GM19455 (cell line): Measurements from ENCODE around the gene ITPK1.

ENCODE experiments used
- ATAC-seq: cut with Tn5 transposase; IDR thresholded peaks from one replicate; pipeline ENCODE4 v1.9.1; 2021; ENCODE audit not compliant: unreplicated experiment

The ITPK1 gene

DNA sequence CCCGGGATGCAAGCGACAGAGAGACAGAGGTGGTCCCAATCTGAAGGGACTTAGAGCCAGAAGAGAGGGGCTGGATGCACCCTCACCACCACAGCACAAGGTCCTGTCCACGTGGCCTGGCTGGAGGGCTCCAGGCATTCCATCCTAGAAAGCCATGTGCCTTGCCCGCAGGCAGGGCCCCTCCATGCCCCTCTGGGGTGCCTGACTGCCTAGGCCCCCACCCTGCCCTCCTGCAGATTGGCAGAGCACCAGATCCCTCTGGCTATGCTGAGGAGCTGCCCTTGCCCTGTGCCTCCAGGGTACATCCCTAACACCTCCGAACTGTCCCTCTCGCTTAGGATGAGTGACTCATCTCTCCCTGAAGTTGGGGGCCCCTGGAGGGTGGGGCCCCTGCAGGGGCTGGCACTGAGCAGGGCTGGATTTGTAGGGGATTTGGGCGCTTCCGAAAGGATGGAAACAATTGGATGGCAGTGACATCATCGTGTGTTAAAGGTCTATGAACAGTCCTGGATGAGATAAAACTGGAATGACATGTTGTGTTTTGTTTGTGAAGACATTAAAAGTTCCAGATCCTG is 141.8 kb downstream of the ITPK1 start:
- ATAC-seq: no peak

DNA sequence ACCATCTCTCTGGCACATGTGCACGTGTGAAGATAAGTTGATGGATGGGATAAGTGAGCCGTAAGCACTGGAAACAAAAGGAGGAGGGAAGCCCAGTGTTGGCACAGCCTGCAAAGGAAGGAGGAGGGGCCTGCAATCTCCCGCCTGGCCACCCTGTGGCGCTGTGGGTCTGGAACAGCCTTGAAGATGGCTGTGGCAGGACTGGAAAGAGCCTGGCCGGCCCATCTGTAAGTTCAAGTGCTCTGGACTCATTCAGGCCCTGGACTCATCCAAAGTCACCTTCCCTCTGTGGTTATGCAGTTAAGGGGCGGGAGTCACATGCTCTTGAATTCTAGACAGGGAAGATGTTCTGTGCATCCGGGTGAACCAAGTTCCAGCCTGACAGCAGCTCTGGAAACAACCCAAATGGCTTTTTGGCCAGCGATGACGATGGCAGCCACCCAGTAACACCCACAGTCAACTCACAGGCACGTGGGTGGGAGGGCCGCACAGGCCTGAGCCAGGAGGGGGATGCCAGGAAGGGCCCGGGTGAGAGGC is 142.4 kb downstream of the ITPK1 start:
- ATAC-seq: no peak

DNA sequence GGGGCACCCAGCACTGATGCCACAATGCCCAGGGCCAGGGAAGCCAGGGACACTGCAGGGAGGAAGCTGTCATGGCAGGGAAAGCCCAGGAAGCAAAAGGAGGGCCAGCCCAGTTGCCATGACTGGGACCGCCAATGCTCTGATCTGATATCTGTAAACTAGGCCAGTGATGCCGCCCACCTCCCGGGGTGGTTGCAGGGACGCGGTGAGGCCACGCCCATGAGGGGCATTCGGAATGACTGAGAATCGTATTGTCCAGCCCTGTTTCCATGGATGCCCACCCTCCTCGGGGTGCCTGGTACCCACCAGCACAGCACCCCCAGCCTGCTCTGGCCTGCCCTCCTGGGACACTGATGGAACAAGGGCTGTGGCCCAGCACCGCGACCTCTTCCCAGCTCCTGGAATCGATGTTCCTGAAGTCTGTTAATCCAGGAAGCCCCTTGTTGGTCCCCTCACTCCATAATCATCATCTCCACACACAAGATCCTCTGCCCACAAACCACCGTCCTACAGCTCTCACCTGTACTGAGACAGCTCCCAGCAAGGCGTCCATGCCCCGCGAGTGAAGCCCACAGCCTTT is 144.0 kb downstream of the ITPK1 start:
- ATAC-seq: no peak

DNA sequence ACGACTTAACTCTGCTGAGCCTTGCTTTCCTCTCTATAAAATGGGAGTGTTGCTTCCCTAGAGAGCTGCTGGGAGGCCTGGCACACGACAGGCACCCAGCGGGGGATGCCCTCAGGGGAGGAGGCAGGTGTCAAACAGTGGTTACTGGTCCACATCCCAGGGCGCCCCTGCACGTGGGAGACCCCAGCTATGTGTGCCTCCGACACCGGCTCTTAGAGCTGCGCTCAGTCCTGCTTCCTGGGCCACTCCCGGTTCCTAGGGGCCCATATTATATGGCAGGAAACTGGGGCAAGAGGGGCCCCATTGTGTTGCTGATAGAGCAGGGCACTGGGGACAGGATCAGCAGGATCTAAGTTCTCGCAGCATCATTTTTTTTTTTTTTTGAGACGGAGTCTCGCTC is 145.5 kb downstream of the ITPK1 start:
- ATAC-seq: no peak

DNA sequence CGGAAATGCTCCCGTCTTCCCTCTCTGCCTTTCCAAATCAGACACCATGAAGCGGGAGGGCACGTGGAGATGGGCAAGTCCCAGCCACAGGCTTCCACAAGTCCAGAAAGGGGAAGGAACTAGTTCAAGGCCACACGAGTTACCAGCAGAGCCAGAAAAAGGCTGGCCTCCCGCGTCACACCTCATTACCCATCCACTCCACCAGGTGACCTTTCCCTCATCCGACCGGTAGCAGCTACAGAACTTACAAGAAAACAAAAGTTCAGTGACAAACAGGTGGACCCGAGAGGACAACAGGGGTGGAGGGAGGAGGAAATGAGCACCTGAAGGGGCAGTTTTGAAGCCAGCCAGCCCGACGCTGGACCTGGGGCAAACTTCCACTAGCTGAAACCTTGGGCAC is 145.9 kb downstream of the ITPK1 start:
- ATAC-seq: no peak

DNA sequence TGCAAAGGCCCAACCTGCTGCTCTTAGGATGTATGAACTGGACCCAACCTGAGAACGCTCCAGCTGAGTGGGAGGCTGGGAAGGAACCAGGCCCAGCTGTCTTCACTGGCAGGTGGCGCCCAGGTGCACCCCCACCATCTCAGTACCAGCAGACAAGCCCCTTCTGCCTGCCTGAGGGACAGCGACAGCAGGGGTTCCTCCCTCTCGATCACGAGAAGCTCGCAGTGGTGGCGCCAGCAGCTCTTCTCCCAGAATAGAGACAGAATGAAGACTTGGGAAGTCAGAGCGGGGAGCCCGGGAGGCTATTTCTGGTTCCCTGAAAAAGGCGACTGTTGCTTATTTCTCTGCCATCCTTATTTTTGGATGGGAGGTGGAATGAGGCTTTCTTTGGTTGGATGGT is 146.3 kb downstream of the ITPK1 start:
- ATAC-seq: no peak

DNA sequence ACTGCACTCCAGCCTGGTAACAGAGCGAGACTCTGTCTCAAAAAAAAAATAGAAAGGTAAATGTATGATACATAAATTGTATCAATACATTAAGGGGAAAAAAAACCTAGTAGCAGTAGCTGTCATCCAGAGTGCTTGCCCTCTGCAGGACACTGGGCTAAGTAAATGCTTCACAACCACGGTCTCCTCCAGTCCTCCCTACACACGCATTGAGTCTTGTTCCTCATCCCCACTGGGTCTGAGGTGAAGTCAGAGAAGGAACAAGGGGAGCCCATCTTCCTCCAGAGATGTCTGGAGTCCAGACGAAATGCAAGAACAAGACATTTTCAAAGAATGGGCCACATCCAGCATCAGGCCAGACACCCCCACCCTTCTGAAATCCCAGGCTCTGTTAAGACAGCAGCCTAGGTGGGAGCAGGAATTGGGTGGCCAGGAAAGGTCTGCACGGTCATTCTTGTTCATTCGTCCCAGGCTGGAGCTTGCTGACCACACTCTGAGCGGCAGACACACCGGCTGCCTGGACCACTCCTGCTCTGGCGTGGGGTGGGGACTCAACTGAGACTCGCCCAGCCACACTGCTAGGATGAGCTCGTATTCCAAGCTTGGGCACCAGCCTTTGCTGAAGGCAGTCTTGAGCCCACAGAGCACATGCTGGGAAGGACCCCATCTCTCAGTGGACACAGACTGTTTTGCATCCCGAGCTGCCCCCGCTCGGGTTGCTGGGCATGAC is 147.3 kb downstream of the ITPK1 start:
- no peak for ATAC-seq

DNA sequence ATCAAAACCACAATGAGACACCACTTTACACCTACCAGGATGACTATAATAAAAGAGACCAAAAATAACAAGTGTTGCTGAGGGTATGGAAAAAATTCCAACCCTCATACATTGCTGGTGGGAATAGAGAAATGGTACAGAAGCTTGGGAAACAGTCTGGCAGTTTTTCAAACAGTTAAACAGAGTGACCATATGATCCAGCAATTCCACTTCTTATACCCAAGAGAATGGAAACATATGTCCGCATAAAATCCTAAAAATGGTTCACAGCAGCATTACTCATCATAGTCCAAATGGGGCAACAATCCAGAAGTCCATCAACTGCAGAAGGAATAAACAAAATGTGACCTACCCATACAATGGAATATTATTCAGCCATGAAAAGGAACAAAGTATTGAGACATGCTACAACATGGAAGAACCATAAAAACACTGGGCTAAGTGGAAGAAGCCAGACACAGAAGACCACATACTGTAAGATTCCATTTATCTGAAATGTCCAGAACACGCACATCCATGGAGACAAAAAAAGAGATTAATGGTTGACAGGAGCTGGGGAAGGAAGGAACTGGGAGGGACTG is 148.3 kb downstream of the ITPK1 start:
- ATAC-seq: no peak

DNA sequence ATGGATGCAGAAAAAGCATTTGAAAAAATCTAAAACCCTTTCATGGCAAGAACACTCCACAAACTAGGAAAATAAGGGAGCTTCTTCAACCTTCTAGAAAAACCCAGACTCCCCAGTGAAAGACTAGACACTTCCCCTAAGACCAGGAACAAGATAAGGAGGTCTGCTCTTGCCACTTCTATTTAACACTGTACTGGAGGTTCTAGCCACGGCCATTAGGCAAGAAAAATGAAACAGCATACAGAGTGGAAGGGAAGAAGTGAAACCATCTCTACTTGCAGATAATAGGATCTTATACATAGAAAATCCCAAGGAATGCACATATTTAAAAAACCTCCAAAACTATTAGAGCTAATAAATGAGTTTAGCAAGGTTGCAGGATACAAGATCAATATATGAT is 150.4 kb downstream of the ITPK1 start:
- ATAC-seq: no peak

DNA sequence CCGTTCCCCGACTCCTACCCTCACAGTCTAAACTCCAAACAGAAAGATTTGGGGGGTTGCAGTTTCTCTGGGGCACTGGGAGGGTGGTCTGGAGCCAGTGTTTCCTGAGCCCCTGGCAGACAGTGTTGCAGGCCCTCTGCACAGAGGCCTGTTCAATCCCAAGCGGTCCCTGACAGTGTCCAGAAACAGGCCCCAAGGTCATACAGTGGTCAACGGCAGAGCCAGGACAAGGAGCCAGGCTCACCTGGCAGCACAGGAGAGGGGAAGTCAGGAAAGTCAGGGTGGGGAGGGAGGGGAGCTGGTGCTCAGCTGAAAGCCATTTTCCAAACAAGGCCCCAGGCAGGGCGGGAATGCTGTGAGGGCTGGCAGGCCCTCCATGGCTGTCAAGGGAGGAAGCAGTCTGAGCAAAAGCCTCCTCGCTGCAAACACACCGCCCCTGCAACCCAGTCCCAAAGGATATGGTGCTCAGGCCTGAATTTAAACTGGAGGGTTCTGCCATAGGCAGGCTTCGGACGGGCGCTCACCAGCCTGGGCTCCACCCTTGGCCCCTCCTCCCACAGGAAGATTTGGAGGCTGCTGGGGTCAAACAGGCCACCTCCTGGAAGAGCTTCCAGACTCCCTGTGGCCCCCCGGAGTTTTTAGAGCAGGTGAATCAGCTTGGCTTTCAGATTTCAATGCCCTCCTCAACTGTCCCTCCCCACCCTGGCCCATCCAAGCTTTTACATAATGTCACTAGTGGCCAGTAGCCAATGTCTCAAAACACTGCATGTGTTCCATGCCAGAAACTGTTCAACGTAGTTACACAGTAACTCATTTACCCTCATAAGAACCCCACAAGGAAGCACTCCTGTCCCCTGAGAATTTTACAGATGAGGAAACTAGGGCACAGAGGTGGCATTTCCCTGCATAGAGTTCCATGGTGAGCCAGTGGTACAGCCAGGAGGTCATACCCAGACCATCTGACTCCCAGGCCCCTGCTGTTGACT is 151.3 kb downstream of the ITPK1 start:
- no peak for ATAC-seq

DNA sequence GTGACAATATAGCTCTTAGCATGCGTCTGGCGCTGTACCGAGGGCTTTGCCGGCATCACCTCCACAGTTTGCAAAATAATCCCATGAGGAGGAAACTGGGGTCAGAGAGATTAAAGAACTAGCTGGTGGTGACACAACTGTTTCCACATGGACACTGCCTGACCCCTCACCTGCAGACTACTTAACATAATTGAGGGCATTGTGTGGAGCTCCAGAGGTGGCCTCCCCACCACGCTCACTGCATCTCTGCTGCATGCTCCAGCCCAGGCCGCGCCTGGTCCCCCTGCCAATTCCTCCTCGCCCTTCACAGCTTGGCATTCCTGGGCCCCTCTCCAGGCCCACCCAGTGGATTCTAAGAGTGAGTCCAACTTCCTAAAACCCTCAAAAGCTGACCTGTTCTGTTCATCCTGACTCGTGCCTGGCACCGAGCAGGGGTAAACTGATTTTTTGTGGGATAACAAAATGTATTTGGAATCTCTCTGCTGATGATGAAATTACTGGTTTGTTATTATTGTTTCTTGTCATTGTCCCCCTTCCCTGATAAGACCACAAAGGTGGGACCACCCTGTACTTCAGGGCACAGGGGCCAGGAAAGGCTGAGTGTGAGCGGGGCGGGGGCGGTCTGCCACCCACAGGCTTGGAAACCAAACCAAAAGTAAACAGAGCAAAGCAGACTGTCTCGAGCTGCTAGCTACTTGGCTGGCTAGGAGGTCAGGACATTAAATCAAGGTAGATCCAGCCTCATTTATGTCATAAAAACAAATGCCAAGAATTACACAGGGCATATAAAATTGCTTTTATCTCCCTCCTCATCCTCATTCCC is 152.2 kb downstream of the ITPK1 start:
- ATAC-seq: no peak

DNA sequence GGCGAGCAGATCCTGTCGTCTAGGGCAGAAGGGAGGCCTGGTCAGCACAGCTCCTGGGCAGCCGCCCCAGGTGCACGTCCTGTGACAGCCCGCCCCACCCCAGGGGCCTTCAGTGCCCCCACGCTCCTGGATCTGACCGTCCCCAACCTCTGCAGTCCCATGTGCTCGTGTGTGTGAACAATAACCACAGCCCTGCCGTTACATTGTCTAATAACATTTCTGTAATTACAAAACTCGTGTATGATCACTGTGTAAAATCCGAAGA is 153.0 kb downstream of the ITPK1 start:
- ATAC-seq: no peak

DNA sequence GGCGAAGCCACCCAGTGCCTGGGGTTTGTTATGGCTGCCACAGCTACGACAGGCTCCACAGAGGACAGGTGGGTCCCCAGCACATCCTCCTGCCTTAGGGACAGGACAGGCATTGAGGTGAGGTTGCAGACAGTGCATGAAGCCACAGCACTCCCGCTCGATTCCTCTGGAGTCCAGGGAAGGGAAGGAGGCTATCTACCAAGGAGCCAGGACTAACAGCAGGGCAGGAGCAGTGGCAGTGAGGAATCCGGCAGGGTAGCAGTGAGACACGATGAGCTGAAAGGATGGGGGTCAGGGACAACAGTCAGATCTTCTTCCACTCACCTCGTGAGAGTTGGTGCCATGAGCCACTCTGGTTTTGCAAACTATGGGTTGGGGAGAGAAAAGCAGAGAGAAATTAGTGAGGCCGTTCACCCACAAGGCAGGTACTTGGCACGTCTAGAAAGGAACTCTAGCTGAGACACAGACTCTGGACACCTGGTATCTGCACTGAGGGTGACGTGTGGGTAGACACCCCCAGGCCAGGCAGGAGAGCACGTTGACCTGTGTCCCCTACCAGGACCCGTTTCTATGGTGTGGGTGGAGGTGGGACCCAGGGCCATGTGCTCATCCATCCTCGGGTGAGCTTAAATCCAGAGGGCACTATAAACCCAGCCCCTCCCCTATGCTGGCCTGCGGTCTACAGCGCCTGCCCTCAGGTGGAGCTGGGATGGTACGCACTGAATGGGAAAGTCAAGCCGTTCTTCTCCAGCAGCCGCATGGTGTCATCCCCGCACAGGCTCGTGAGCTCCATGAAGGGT is 153.5 kb downstream of the ITPK1 start:
- ATAC-seq: no peak

DNA sequence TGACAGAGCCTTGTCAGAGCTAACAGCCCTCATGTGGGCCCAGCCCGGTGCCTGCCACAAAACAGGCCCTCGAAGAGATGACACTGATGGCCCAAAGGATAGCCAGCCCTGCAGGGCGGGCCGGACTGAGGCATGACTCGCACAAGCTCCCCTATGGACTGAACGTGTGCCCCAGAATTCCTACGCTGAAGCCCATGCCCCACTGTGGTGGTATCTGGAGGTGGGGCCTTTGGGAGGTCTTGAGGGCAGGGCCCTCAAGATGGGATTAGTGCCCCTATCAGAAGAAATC is 154.2 kb downstream of the ITPK1 start:
- ATAC-seq: no peak

DNA sequence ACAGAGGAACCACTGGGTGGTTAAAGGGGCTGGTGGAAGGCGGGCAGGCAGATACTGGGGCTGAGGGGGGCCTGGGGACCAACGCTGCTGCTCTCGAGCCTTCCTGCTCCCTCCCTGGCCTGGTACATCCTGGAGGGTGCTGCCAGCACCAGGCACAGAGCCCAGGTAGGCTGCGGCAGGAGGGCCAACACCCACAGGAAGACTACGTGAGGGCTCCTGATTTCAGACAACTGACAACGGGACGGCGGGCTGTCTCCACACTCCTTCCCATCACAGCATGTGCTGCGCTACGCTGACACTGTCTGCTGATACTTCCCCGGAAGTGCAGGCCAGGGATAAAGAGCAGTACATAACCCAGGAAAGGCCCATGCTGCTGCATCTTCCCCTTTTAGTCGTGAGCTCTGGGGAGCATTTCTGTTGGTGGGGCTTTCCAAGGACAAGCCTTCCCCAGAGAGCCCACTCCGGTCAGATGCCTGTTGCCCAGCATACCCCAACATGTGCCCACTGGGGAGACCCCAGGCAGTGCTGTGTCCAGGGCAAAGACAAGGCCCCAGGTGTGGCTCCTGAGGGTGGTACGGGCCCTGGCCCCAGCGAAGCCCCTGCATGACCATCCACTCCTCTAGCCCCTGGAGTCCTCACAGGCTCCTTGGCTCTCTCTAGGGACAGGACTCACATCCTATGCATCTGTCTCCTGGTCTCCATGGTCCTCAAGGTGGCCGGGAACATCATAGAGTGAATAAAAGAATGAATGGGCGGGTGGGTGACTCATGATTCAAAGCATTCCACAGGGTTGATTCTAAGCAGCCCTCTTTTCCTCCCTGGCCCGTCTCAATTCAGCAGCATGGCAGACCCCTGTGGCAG is 154.8 kb downstream of the ITPK1 start:
- no peak for ATAC-seq

DNA sequence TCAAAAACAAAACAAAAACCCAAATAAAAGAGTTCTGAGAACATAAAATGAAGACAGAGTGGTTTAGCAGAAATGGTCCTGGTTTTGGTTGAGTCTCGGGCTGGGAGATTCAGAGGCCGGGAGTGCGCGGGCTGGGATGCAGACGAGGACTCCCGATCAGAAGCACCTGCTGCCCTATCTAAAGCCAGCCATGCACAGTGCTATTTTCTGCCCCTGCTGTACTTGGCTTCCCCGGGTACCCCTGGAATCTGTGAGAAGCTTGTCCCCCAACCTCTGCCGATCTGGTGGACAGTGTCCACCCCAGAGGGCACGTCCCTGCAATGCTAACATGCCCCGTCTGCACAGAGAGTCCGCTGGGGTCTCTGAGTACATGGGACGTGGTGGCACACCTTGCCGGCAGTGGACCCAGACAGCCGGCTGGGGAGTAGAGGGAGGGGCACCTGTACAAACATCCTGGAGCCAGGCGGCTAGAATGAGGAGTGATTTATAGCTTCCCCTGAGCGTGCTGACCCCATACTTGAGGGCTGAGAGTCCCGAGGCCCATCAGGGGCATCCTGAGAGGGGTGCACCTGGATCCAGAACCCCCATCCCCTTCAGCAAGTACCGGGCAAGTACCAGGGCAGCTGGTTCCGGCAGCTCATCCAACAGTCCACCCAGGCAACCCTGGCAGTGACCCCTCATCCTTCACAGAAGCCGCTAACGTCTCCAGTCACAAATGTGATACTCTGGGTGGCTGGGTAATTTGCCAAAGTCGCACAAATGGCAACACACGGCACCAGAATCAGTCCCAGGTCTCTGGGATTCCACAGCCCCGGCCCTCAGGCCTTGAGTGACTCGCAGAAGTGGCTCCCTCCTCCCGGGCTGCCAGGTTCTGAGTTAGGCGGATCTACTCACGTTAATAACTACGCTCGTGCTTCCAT is 155.7 kb downstream of the ITPK1 start:
- ATAC-seq: no peak

DNA sequence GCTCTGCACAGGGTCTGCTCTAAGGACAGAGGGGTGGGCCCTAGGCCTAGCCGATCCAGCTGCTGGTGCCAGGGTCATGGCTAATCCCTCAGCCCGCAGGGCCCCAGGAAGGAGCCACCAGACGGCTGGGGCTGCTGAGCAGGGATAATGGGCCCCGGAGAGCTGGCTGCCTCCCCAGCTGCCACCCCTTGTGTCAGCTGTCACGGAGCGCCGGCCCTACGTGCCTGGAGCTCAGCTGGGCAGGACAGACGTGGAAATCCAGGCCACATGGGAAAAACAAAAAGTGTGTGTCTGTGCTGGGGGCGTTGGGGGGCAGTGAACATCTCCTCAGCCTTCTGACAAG is 156.6 kb downstream of the ITPK1 start:
- no peak for ATAC-seq
